ENCODE data around the gene STAC.

GRCh38 chr3:36475558-36475957 lies 95.3 kb downstream of the STAC start:
- TF ChIP-seq POLR2AphosphoS5 (IDR thresholded peaks at IDR 0.05; ENCODE audit: low read depth, low read length) (no peak), TAF1 (IDR thresholded peaks at IDR 0.05; ENCODE audit: borderline replicate concordance, insufficient read depth, low read length) (no peak), REST (IDR thresholded peaks at IDR 0.05; ENCODE audit: insufficient read depth in 1 of 2, low read depth in 2 of 2, low read length in 2 of 2) (no peak), SIN3A (IDR thresholded peaks at IDR 0.05; ENCODE audit: borderline replicate concordance, insufficient read depth, low read length) (no peak)
